Peyer's patch (tissue), 4 donors: Measurements from ENCODE around the gene ZNF354C.

Experiments
- CTCF ChIP-seq, 6 experiments: fragments of 450-650 bp in 4 of 6; fragments of 200-600 bp in 2 of 6; sonication (generic) in 1 of 6; IDR thresholded peaks; one replicate each; pipeline ENCODE4 v1.5.1; 2017 to 2019; ENCODE audit warnings: antibody characterized with exemption in 6 of 6, mild to moderate bottlenecking in 3 of 6, moderate library complexity in 1 of 6
- POLR2A ChIP-seq, 2 donors: fragments of 450-650 bp; IDR thresholded peaks; one replicate each; pipeline ENCODE4 v1.5.1; 2017; ENCODE audit warnings: antibody characterized with exemption in 2 of 2, mild to moderate bottlenecking in 2 of 2, moderate library complexity in 2 of 2

GRCh38 chr5:179129607-179130071, 69.5 kb downstream of the ZNF354C start:
- TF ChIP-seq POLR2A (IDR thresholded peaks at IDR 0.05), result no peak
- no peak for TF ChIP-seq CTCF (IDR thresholded peaks at IDR 0.05)
